ENCODE measurements around the gene PRKCE. TPM values are rescaled to one million over a fixed set of nuclear protein-coding genes. Genes with fewer than 3 reads are reported as not detected.

Gene PRKCE
- total RNA-seq, 2 donors from 2014 or later: 6.3 to 30.1 TPM

GRCh38 chr2:45859682-45860081, 208.2 kb downstream of the PRKCE start:
- ATAC-seq (no peak), DNase-seq (ENCODE audit: low spot score) (no peak)
- Mint-ChIP-seq H3K27me3 (peaks cover 0 to 3% of the 10 kb centered on the region in 2 donors), H3K36me3 (no peaks in the 10 kb centered on the region), H3K9me3 (no peaks in the 10 kb centered on the region), H3K4me1 (ENCODE audit: low read depth in 2 of 2) (peaks cover 34 to 42% of the 10 kb centered on the region in 2 donors), H3K4me3 (peak overlapping the region; percentile 67), H3K27ac (no peak overlapping the region)

GRCh38 chr2:45860136-45861121, 209.0 kb downstream of the PRKCE start:
- peak in 1 of 2 donors; percentile 40 for ATAC-seq
- H3K9me3 Mint-ChIP-seq: no peaks in the 10 kb centered on the region
- peaks cover 0 to 3% of the 10 kb centered on the region in 2 donors for H3K27me3 Mint-ChIP-seq
- H3K36me3 Mint-ChIP-seq: no peaks in the 10 kb centered on the region
- H3K4me3 Mint-ChIP-seq: peak overlapping the region; percentile 67
- peaks cover 34 to 42% of the 10 kb centered on the region in 2 donors for H3K4me1 Mint-ChIP-seq (ENCODE audit: low read depth in 2 of 2)
- peak overlapping the region; percentile 7 to 24 for H3K27ac Mint-ChIP-seq
- DNase-seq (ENCODE audit: low spot score): no peak

- peak; percentile 45 to 50 for ATAC-seq
- H3K27me3 Mint-ChIP-seq: peaks cover 0 to 3% of the 10 kb centered on the region in 2 donors
Measured at GRCh38 chr2:45862843-45863242, 211.4 kb downstream of the PRKCE start.

GRCh38 chr2:45864121-45864520, 212.6 kb downstream of the PRKCE start:
- no peaks in the 10 kb centered on the region for H3K9me3 Mint-ChIP-seq
- ATAC-seq (no peak), DNase-seq (ENCODE audit: low spot score) (no peak)
- H3K4me3 Mint-ChIP-seq: no peak overlapping the region
- H3K27me3 Mint-ChIP-seq: peaks cover 0 to 3% of the 10 kb centered on the region in 2 donors
- no peak overlapping the region for H3K27ac Mint-ChIP-seq
- peaks cover 37% of the 10 kb centered on the region in 2 donors for H3K4me1 Mint-ChIP-seq (ENCODE audit: low read depth in 2 of 2)
- H3K36me3 Mint-ChIP-seq: no peaks in the 10 kb centered on the region

More at GRCh38 chr2:45862843-45863242, 211.4 kb downstream of the PRKCE start:
- Mint-ChIP-seq H3K9me3 (no peaks in the 10 kb centered on the region), H3K4me1 (ENCODE audit: low read depth in 2 of 2) (peaks cover 37% of the 10 kb centered on the region in 2 donors), H3K27ac (no peak overlapping the region), H3K36me3 (no peaks in the 10 kb centered on the region), H3K4me3 (peak overlapping the region; percentile 42)
- no peak for DNase-seq (ENCODE audit: low spot score)

DNA sequence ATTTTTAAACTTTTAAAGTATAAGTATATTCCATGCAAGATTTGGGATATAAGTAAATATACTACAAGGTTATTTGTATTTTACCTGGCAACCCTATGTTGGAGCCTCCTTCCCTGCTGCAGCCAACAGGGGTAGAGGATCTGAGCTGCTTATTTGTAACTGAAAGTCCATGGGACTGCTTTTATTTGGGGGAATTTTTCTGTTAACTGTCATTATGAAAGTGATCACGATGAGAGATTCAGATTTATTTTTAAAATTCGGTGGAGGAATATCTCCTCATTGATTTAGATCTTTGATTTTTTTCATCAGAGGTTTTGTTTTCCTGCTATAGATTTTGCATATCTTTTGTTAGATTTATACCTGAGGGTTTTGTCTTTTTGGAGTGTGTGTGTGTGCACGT, 215.9 kb downstream of the PRKCE start:
- H3K4me3 Mint-ChIP-seq: no peak overlapping the region
- H3K9me3 Mint-ChIP-seq: no peaks in the 10 kb centered on the region
- peaks cover 16 to 17% of the 10 kb centered on the region in 2 donors for H3K4me1 Mint-ChIP-seq (ENCODE audit: low read depth in 2 of 2)
- H3K27ac Mint-ChIP-seq: no peak overlapping the region
- H3K27me3 Mint-ChIP-seq: no peaks in the 10 kb centered on the region
- no peak for DNase-seq (ENCODE audit: low spot score)
- no peak for ATAC-seq
- H3K36me3 Mint-ChIP-seq: no peaks in the 10 kb centered on the region

GRCh38 chr2:45867800-45868199, 216.3 kb downstream of the PRKCE start:
- DNase-seq (ENCODE audit: low spot score): no peak

DNA sequence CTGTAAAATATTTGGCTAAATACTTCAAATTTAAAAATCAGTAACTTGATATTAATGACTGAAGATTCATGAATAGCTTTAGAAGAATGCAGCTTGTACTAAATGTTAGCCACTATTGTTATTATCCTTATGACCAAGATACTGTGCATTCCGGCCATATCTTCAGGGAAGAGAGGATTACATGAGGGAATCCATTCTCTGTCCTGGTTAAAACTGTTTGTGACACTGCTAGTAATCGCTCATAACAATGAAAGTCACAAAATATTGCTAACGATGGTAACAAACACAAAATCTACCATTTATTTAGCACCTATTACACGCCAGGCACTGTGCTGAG, 217.7 kb downstream of the PRKCE start:
- Mint-ChIP-seq H3K4me1 (ENCODE audit: low read depth in 2 of 2) (peaks cover 8 to 13% of the 10 kb centered on the region in 2 donors), H3K4me3 (no peak overlapping the region), H3K27me3 (no peaks in the 10 kb centered on the region), H3K36me3 (no peaks in the 10 kb centered on the region), H3K9me3 (no peaks in the 10 kb centered on the region), H3K27ac (no peak overlapping the region)
- no peak for ATAC-seq
- no peak for DNase-seq (ENCODE audit: low spot score)

More at GRCh38 chr2:45867800-45868199, 216.3 kb downstream of the PRKCE start:
- Mint-ChIP-seq H3K9me3 (no peaks in the 10 kb centered on the region), H3K27me3 (no peaks in the 10 kb centered on the region), H3K4me3 (no peak overlapping the region), H3K27ac (no peak overlapping the region), H3K36me3 (no peaks in the 10 kb centered on the region), H3K4me1 (ENCODE audit: low read depth in 2 of 2) (peaks cover 17 to 18% of the 10 kb centered on the region in 2 donors)
- ATAC-seq: no peak

DNA sequence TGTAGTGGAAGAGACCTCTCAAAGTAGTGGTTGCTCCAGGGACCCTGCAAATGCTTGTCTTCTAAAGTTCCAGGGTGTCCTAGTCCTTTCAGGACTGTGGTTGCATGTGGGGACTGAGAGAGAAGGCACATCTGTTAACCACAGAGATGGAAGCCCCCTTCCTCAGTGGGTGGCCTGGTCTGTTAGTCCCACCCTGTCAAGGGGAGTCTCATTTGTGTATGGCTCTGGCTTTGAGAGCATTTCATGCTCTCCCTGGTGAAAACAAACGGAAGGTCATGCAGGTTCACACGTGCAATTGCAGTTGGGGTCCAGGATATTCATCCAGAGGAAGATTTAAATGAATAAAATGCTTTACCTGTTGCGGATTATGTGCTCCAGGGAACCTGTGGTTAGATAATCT, 219.6 kb downstream of the PRKCE start:
- Mint-ChIP-seq H3K9me3 (peaks cover under 1% of the 10 kb centered on the region), H3K27ac (no peak overlapping the region), H3K4me1 (ENCODE audit: low read depth in 2 of 2) (peaks cover 8 to 13% of the 10 kb centered on the region in 2 donors), H3K36me3 (peaks cover 2% of the 10 kb centered on the region), H3K27me3 (no peaks in the 10 kb centered on the region), H3K4me3 (no peak overlapping the region)
- DNase-seq (ENCODE audit: low spot score): no peak
- no peak for ATAC-seq

- Mint-ChIP-seq H3K4me1 (ENCODE audit: low read depth in 2 of 2) (peaks cover 8 to 13% of the 10 kb centered on the region in 2 donors), H3K4me3 (no peak overlapping the region)
Measured at GRCh38 chr2:45871541-45871940, 220.1 kb downstream of the PRKCE start.

DNA sequence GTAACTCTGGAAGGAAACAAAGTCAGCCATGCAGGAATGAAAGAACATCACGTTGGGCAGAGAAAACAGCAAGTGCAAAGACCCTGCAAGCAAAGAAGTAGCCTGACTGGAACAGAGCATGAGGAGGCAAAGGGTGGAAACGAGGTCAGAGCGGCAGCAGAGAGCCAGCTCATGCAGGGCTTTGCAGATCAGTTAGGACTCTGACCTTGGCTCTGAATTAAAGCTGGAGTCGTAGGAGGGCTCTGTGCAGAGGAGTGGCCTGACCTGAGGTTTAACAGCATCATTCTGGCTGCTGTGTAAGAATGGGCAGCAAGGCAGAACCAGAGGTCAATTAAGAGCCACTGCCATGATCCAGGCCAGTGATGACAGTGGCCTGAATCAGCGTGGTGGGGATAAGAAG, 220.7 kb downstream of the PRKCE start:
- peaks cover 13% of the 10 kb centered on the region for H3K36me3 Mint-ChIP-seq
- peaks cover 8 to 13% of the 10 kb centered on the region in 2 donors for H3K4me1 Mint-ChIP-seq (ENCODE audit: low read depth in 2 of 2)
- no peak overlapping the region for H3K27ac Mint-ChIP-seq
- H3K27me3 Mint-ChIP-seq: no peaks in the 10 kb centered on the region
- peaks cover 10% of the 10 kb centered on the region for H3K9me3 Mint-ChIP-seq
- ATAC-seq (no peak), DNase-seq (ENCODE audit: low spot score) (no peak)
- H3K4me3 Mint-ChIP-seq: no peak overlapping the region

More at GRCh38 chr2:45871541-45871940, 220.1 kb downstream of the PRKCE start:
- Mint-ChIP-seq H3K36me3 (peaks cover 7% of the 10 kb centered on the region), H3K9me3 (peaks cover 6% of the 10 kb centered on the region), H3K27ac (no peak overlapping the region), H3K27me3 (no peaks in the 10 kb centered on the region)
- DNase-seq (ENCODE audit: low spot score): no peak
- ATAC-seq: no peak

DNA sequence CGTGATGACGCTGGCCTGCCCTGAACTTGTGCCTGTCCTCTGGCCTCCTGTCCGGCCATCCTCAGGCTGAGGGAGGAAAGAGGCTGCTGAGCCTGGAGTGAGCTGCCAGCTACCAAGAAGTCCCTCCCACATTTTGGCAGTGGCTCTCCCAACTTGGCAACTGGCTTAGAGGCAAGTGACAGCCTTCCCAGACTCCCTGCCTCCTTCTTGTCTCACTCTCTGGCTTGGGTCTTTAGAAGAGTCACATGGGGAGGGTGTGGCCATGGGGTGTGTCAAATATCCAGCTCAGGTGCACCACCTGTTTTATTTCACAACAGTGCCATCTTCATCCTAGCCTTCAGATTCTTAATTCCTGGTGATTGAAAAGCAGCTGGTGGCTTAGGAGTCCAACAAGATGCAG, 222.9 kb downstream of the PRKCE start:
- no peak for ATAC-seq
- Mint-ChIP-seq H3K36me3 (peaks cover 20% of the 10 kb centered on the region), H3K9me3 (peaks cover 16% of the 10 kb centered on the region), H3K27ac (no peak overlapping the region), H3K4me1 (ENCODE audit: low read depth in 2 of 2) (peaks cover 8 to 11% of the 10 kb centered on the region in 2 donors), H3K27me3 (no peaks in the 10 kb centered on the region), H3K4me3 (no peak overlapping the region)
- no peak for DNase-seq (ENCODE audit: low spot score)

GRCh38 chr2:45876611-45877010, 225.1 kb downstream of the PRKCE start:
- peaks cover 16% of the 10 kb centered on the region for H3K9me3 Mint-ChIP-seq
- no peak overlapping the region for H3K4me3 Mint-ChIP-seq
- no peak overlapping the region for H3K27ac Mint-ChIP-seq
- ATAC-seq (no peak), DNase-seq (ENCODE audit: low spot score) (no peak)
- H3K27me3 Mint-ChIP-seq: no peaks in the 10 kb centered on the region
- peaks cover 20% of the 10 kb centered on the region for H3K36me3 Mint-ChIP-seq
- peaks cover 8 to 11% of the 10 kb centered on the region in 2 donors for H3K4me1 Mint-ChIP-seq (ENCODE audit: low read depth in 2 of 2)

GRCh38 chr2:45879406-45879805, 227.9 kb downstream of the PRKCE start:
- no peak for DNase-seq (ENCODE audit: low spot score)
- Mint-ChIP-seq H3K27me3 (no peaks in the 10 kb centered on the region), H3K4me1 (ENCODE audit: low read depth in 2 of 2) (peaks cover 0 to 3% of the 10 kb centered on the region in 2 donors), H3K4me3 (no peak overlapping the region), H3K9me3 (peaks cover 16% of the 10 kb centered on the region), H3K36me3 (peaks cover 20% of the 10 kb centered on the region), H3K27ac (no peak overlapping the region)
- no peak for ATAC-seq

DNA sequence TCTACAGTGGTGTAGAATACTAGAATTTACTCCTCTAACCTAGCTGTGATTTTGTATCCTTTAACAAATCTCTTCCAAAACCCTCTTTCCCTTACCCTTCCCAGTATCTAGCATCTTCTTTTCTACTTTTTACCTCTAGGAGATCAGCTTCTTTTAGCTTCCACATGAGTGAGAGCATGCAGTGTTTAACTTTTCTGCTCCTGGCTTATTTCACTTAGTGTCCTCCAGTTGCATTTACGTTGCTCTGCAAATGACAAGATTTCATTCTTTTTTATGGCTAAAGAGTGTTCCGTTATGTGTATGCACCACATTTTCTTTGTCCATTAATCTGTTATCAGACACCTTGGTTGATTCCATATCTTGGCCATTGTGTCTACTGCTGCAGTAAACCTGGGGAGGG, 228.5 kb downstream of the PRKCE start:
- DNase-seq (ENCODE audit: low spot score) (no peak), ATAC-seq (no peak)
- H3K4me1 Mint-ChIP-seq (ENCODE audit: low read depth in 2 of 2): peaks cover 0 to 3% of the 10 kb centered on the region in 2 donors
- H3K9me3 Mint-ChIP-seq: peaks cover 16% of the 10 kb centered on the region
- peaks cover 20% of the 10 kb centered on the region for H3K36me3 Mint-ChIP-seq
- H3K27me3 Mint-ChIP-seq: no peaks in the 10 kb centered on the region
- no peak overlapping the region for H3K27ac Mint-ChIP-seq
- H3K4me3 Mint-ChIP-seq: no peak overlapping the region
